Lower lobe of right lung (tissue), 2 donors: ENCODE results near the gene SMARCD3. TPM values are rescaled to one million over a fixed set of nuclear protein-coding genes. Genes with fewer than 3 reads are reported as not detected.

Experiments
- ATAC-seq, 2 donors: fragments of 200-7000 bp; cut with Tn5 transposase; one replicate each; pipeline ENCODE4 v1.9.1; 2020 to 2022; ENCODE audit warnings: mild to moderate bottlenecking in 2 of 2, moderate library complexity in 2 of 2
- DNase-seq: peaks from one replicate; pipeline ENCODE4 v3.0.0-alpha.2; 2020
- H3K27ac ChIP-seq: fragments of 200-600 bp; one replicate; pipeline ENCODE4 v1.8.0; 2022
- H3K27me3 ChIP-seq: fragments of 200-600 bp; one replicate; pipeline ENCODE4 v1.8.0; 2022; ENCODE audit warnings: low read depth
- H3K36me3 ChIP-seq: fragments of 200-600 bp; one replicate; pipeline ENCODE4 v1.8.0; 2022; ENCODE audit warnings: mild to moderate bottlenecking
- H3K4me1 ChIP-seq: fragments of 200-600 bp; one replicate; pipeline ENCODE4 v1.8.0; 2022
- H3K4me3 ChIP-seq: fragments of 200-600 bp; one replicate; pipeline ENCODE4 v1.8.0; 2022; ENCODE audit warnings: mild to moderate bottlenecking
- H3K9me3 ChIP-seq: fragments of 200-600 bp; one replicate; pipeline ENCODE4 v1.8.0; 2022
- CTCF ChIP-seq: fragments of 200-600 bp; IDR thresholded peaks from one replicate; pipeline ENCODE4 v1.8.0; 2022; ENCODE audit warnings: antibody characterized with exemption, mild to moderate bottlenecking
- intact Hi-C: fragments of 100-400 bp; cut with DNase I; formaldehyde crosslinking; loops from one replicate; pipeline ENCODE4 v1.11.0; 2022
- total RNA-seq: library from RNA; stranded (reverse); fragmentation: NEBNext Ultra II Directional; extraction: Animal tissue kit (Norgen Biotek cat#: 25700); gene quantifications from one replicate; pipeline ENCODE4 v1.2.1, GENCODE V29; 2021
- donor health status: DM: no; HTN: yes; CAD: no; lungs with severe emphysema.

The SMARCD3 gene
- total RNA-seq, 1 donor from 2014 or later = 53.1 TPM

GRCh38 chr7:151279868-151280267 lies 31.4 kb upstream of the SMARCD3 start:
- intact Hi-C loops = no loop called here
- TF ChIP-seq CTCF = no peak

GRCh38 chr7:151278949-151279348 lies 30.5 kb upstream of the SMARCD3 start:
- Histone ChIP-seq H3K27ac (no peak overlapping the region), H3K36me3 (no peaks in the 10 kb centered on the region), H3K27me3 (peaks cover 5% of the 10 kb centered on the region), H3K4me1 (peaks cover 13% of the 10 kb centered on the region), H3K4me3 (no peak overlapping the region), H3K9me3 (no peaks in the 10 kb centered on the region)
- no peak for TF ChIP-seq CTCF
- intact Hi-C loops = no loop called here
- DNase-seq = no peak
- ATAC-seq = no peak

More at GRCh38 chr7:151279868-151280267, 31.4 kb upstream of the SMARCD3 start:
- no peaks in the 10 kb centered on the region for H3K36me3 ChIP-seq
- no peaks in the 10 kb centered on the region for H3K9me3 ChIP-seq
- peaks cover 5% of the 10 kb centered on the region for H3K27me3 ChIP-seq
- no peak overlapping the region for H3K27ac ChIP-seq
- ATAC-seq (no peak), DNase-seq (no peak)
- no peak overlapping the region for H3K4me3 ChIP-seq
- peaks cover 8% of the 10 kb centered on the region for H3K4me1 ChIP-seq

GRCh38 chr7:151277631-151278030 lies 29.1 kb upstream of the SMARCD3 start:
- Histone ChIP-seq H3K36me3 (no peaks in the 10 kb centered on the region), H3K27ac (no peak overlapping the region), H3K9me3 (no peaks in the 10 kb centered on the region), H3K27me3 (peaks cover 5% of the 10 kb centered on the region), H3K4me1 (peaks cover 23% of the 10 kb centered on the region), H3K4me3 (peak overlapping the region; percentile 49)
- DNase-seq (no peak), ATAC-seq (peak in 1 of 2 donors; percentile 2)
- TF ChIP-seq CTCF = no peak
- intact Hi-C loops = no loop called here

GRCh38 chr7:151276666-151277590 lies 28.4 kb upstream of the SMARCD3 start:
- ATAC-seq (peak; percentile 70 to 75), DNase-seq (peak; percentile 77)
- H3K27ac ChIP-seq = no peak overlapping the region

More at GRCh38 chr7:151276666-151277590, 28.4 kb upstream of the SMARCD3 start:
- Histone ChIP-seq H3K4me1 (peaks cover 30% of the 10 kb centered on the region), H3K4me3 (peak overlapping the region; percentile 49), H3K36me3 (no peaks in the 10 kb centered on the region), H3K27me3 (peaks cover 5% of the 10 kb centered on the region), H3K9me3 (no peaks in the 10 kb centered on the region)
- intact Hi-C loops = no loop called here
- no peak for TF ChIP-seq CTCF
